ENCODE results near the gene ALPK3.

Gene ALPK3

GRCh38 chr15:84810073-84810840, 6.9 kb upstream of the ALPK3 start:
- no peak for DNase-seq (ENCODE audit: low spot score)
- TF ChIP-seq CTCF (IDR thresholded peaks at IDR 0.05; ENCODE audit: extremely low read depth, missing control alignments), result no peak

GRCh38 chr15:84811151-84811550, 6.0 kb upstream of the ALPK3 start:
- TF ChIP-seq CTCF (IDR thresholded peaks at IDR 0.05; ENCODE audit: extremely low read depth, missing control alignments), result no peak
- DNase-seq (ENCODE audit: low spot score), result no peak

GRCh38 chr15:84811828-84812227, 5.3 kb upstream of the ALPK3 start:
- no peak for TF ChIP-seq CTCF (IDR thresholded peaks at IDR 0.05; ENCODE audit: extremely low read depth, missing control alignments)
- DNase-seq (ENCODE audit: low spot score), result no peak

- TF ChIP-seq CTCF (IDR thresholded peaks at IDR 0.05; ENCODE audit: extremely low read depth, missing control alignments), result no peak
- no peak for DNase-seq (ENCODE audit: low spot score)
These were observed 4.3 kb upstream of the ALPK3 start for GRCh38 chr15:84812842-84813241.

GRCh38 chr15:84813435-84813834, 3.7 kb upstream of the ALPK3 start:
- DNase-seq (ENCODE audit: low spot score), result no peak
- TF ChIP-seq CTCF (IDR thresholded peaks at IDR 0.05; ENCODE audit: extremely low read depth, missing control alignments), result no peak

- TF ChIP-seq CTCF (IDR thresholded peaks at IDR 0.05; ENCODE audit: extremely low read depth, missing control alignments), result no peak
- no peak for DNase-seq (ENCODE audit: low spot score)
These were observed 3.2 kb upstream of the ALPK3 start for GRCh38 chr15:84813931-84814330.

GRCh38 chr15:84814916-84815315, 2.2 kb upstream of the ALPK3 start:
- no peak for TF ChIP-seq CTCF (IDR thresholded peaks at IDR 0.05; ENCODE audit: extremely low read depth, missing control alignments)
- no peak for DNase-seq (ENCODE audit: low spot score)

Data from GM20000 (cell line).